Measurements from ENCODE around the gene ZNF511. TPM values are rescaled to one million over a fixed set of nuclear protein-coding genes. Genes with fewer than 3 reads are reported as not detected.

ZNF511 gene
- total RNA-seq, 1 experiment from 2014 or later, result 89.4 TPM

DNA sequence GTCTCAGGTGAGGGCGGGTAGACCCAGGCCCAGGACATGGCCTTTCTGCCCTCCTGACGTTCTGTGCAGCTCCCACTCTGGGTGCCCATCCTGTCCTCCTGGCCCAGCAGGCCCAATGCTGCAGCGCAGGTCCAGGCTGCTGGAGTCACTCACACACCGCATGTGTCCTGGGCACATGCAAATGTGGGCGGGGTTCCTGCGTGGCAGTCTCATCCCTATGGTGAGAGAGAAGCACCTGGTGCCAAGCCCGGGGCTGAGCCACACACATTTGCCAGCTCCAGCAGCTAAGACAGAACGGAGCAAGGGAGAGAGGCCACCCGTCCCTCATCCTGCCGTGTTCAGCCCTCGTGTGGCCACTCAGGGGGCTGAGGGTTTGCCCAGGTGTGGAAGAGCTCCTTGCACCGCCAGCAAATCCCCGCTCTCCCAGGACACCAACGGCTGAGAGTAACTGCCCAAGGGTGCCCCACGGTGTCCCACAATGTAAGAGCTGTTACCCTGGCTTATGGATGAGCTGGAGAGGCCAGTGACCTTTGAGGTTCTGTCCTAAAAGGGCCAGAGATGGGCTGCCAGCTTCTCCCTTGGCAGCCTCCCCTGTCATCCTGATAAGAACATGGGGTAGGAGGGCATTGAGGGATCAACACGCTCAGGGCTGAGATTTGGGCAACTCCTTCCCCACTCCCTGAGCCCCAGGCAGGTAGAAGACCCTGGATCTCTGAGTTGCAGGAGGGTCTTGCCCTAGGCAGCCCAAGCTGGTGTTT, 44.7 kb downstream of the ZNF511 start:
- H3K4me2 ChIP-seq (ENCODE audit: insufficient read depth, insufficient read length, low read length), result no peak overlapping the region

More for the DNA sequence above, 44.7 kb downstream of the ZNF511 start:
- H4K91ac ChIP-seq (ENCODE audit: insufficient read length, low read depth, low read length), result no peak overlapping the region
- no peaks in the 10 kb centered on the region for H3K79me2 ChIP-seq (ENCODE audit: insufficient read depth, low read length)
- H3K56ac ChIP-seq (ENCODE audit: insufficient read length, low read depth, low read length), result no peak overlapping the region
- no CpG with 5 or more reads among the region's 16 CpGs for WGBS (ENCODE audit: extremely low coverage, insufficient read length, low lambda C conversion rate)
- H3K4me1 ChIP-seq (ENCODE audit: insufficient read depth, low read length), result no peaks in the 10 kb centered on the region
- H2BK5ac ChIP-seq (ENCODE audit: insufficient read length, low read length), result no peak overlapping the region
- no peak overlapping the region for H2BK12ac ChIP-seq (ENCODE audit: insufficient read length, low read depth, low read length)
- no peak overlapping the region for H3K27ac ChIP-seq (ENCODE audit: insufficient read length, low read depth, low read length)
- H3K9ac ChIP-seq (ENCODE audit: extremely low read depth, insufficient read length, low read length), result no peak overlapping the region
- H2BK120ac ChIP-seq (ENCODE audit: low read depth, low read length, poor library complexity, severe bottlenecking), result no peak overlapping the region
- peaks cover 5% of the 10 kb centered on the region for H3K27me3 Mint-ChIP-seq (ENCODE audit: low read depth)
- no peak for DNase-seq
- H3K27ac Mint-ChIP-seq, result no peak overlapping the region; a peak in 1 of 7 replicates
- peaks cover 0 to 3% (median 3%) of the 10 kb centered on the region in 3 experiments; a peak in 1 of 7 replicates for H3K36me3 Mint-ChIP-seq (ENCODE audit: insufficient read depth in 1 of 3, low read depth in 3 of 3)
- H3K9me3 Mint-ChIP-seq, result no peaks in the 10 kb centered on the region
- no peaks in the 10 kb centered on the region; the same call in 1 of the 2 replicates for H3K27me3 ChIP-seq (ENCODE audit: insufficient read depth, low read length)
- no peaks in the 10 kb centered on the region for H3K23me2 ChIP-seq (ENCODE audit: insufficient read length, low read depth, low read length, poor library complexity, severe bottlenecking)
- peaks cover 2 to 11% of the 10 kb centered on the region in 2 experiments; a peak in 2 of 4 replicates for H3K4me1 Mint-ChIP-seq
- H3K14ac ChIP-seq (ENCODE audit: insufficient read depth, low read length), result no peak overlapping the region
- TF ChIP-seq, protein P1, sequence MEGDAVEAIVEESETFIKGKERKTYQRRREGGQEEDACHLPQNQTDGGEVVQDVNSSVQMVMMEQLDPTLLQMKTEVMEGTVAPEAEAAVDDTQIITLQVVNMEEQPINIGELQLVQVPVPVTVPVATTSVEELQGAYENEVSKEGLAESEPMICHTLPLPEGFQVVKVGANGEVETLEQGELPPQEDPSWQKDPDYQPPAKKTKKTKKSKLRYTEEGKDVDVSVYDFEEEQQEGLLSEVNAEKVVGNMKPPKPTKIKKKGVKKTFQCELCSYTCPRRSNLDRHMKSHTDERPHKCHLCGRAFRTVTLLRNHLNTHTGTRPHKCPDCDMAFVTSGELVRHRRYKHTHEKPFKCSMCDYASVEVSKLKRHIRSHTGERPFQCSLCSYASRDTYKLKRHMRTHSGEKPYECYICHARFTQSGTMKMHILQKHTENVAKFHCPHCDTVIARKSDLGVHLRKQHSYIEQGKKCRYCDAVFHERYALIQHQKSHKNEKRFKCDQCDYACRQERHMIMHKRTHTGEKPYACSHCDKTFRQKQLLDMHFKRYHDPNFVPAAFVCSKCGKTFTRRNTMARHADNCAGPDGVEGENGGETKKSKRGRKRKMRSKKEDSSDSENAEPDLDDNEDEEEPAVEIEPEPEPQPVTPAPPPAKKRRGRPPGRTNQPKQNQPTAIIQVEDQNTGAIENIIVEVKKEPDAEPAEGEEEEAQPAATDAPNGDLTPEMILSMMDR (conservative IDR thresholded peaks at IDR 0.05), result no peak
- H3K18ac ChIP-seq (ENCODE audit: insufficient read length, low read depth, low read length), result no peak overlapping the region
- no peak overlapping the region for H3K23ac ChIP-seq (ENCODE audit: insufficient read length, low read depth, low read length)
- H4K8ac ChIP-seq (replicated peaks; ENCODE audit: insufficient read length, low read depth, low read length), result no peak overlapping the region
- H2AK5ac ChIP-seq (ENCODE audit: insufficient read length, low read length), result no peak overlapping the region
- no peak overlapping the region for H2AFZ ChIP-seq (ENCODE audit: low read length)
- H3T11ph ChIP-seq (ENCODE audit: low read length), result no peak overlapping the region
- no peak overlapping the region; a peak in 1 of 5 replicates for H3K4me3 Mint-ChIP-seq
- H3K9me3 ChIP-seq (ENCODE audit: control insufficient read depth, low read depth, low read length), result no peaks in the 10 kb centered on the region
- no peak overlapping the region for H4K5ac ChIP-seq (ENCODE audit: insufficient read length, low read depth, low read length)
- H4K20me1 ChIP-seq (ENCODE audit: control insufficient read depth, insufficient read depth, insufficient read length), result no peaks in the 10 kb centered on the region
- H2BK15ac ChIP-seq (ENCODE audit: low read depth, low read length), result no peak overlapping the region
- H3K4ac ChIP-seq (ENCODE audit: low read depth, low read length), result no peak overlapping the region
- H3K79me1 ChIP-seq (ENCODE audit: insufficient read depth, low read depth, low read length, poor library complexity, severe bottlenecking), result no peaks in the 10 kb centered on the region
- H2BK20ac ChIP-seq (ENCODE audit: low read depth, low read length, poor library complexity, severe bottlenecking), result no peak overlapping the region
